ENCODE data around the gene ACOX3. TPM values are rescaled to one million over a fixed set of nuclear protein-coding genes. Genes with fewer than 3 reads are reported as not detected.

Gene ACOX3
- polyA plus RNA-seq, 2 of the 4 experiments (the other 2 are of a cell fraction): 4.9 to 8.2 TPM

- DNase-seq (ENCODE audit: low read depth in 1 of 2, low spot score in 1 of 2) (no peak), ATAC-seq (no peak), FAIRE-seq (no peak)
- H3K4me2 ChIP-seq: peak overlapping the region; percentile 27; the same call in 1 of the 3 replicates
- TF ChIP-seq CTCF (IDR thresholded peaks at IDR 0.05) (no peak), HDAC2 (IDR thresholded peaks at IDR 0.05) (no peak), REST (IDR thresholded peaks at IDR 0.05) (no peak), EHMT2 (IDR thresholded peaks at IDR 0.05; ENCODE audit: low read depth) (no peak), ZSCAN20 (CRISPR knock-in tag; IDR thresholded peaks at IDR 0.05) (no peak), RARB (CRISPR knock-in tag; IDR thresholded peaks at IDR 0.05) (no peak), KDM5A (IDR thresholded peaks at IDR 0.05) (no peak), FOSL2 (IDR thresholded peaks at IDR 0.05) (no peak), FOSL2 (CRISPR knock-in tag; IDR thresholded peaks at IDR 0.05) (no peak), EHF (CRISPR knock-in tag; IDR thresholded peaks at IDR 0.05) (no peak), SMC3 (IDR thresholded peaks at IDR 0.05) (no peak), POLR2A (IDR thresholded peaks at IDR 0.05; ENCODE audit: low read length) (no peak), KDM1A (IDR thresholded peaks at IDR 0.05; ENCODE audit: low read depth) (no peak)
- no peak overlapping the region for H3K4me3 ChIP-seq
- H3K27ac ChIP-seq: 0 out of 6 replicates have a peak overlapping the region, but pooled peaks of 1 of the 2 experiments have one; percentile 1
- H3K4me1 ChIP-seq: peaks cover 12% of the 10 kb centered on the region; the same call in 2 of the 3 replicates
- CTCF ChIA-PET: interaction anchor here (1.2 to 20.7 kb wide), 6 partner anchors 8 to 217 kb away, joined by 4 to 270 read pairs (median 8); no protein-coding TSS in a partner anchor
- H3K9me3 ChIP-seq: no peaks in the 10 kb centered on the region
- POLR2A ChIA-PET: no interaction called here
- 88% methylated on average over 19 of the region's 19 CpGs for WGBS (ENCODE audit: missing lambda C conversion rate)
Observed at GRCh38 chr4:8394061-8394519, 46.4 kb downstream of the ACOX3 start.

GRCh38 chr4:8393593-8394038 lies 46.9 kb downstream of the ACOX3 start:
- ATAC-seq (peak; percentile 87 to 91), FAIRE-seq (no peak), DNase-seq (ENCODE audit: low read depth in 1 of 2, low spot score in 1 of 2) (peak; percentile 52 to 56)
- Histone ChIP-seq H3K4me2 (peak overlapping the region; percentile 27), H3K4me3 (no peak overlapping the region), H3K4me1 (peaks cover 13% of the 10 kb centered on the region), H3K27ac (peak overlapping the region in 1 of 2 experiments; percentile 64; a peak in 3 of 6 replicates), H3K9me3 (no peaks in the 10 kb centered on the region)
- WGBS (ENCODE audit: missing lambda C conversion rate): 52% methylated on average over 8 of the region's 8 CpGs
- ChIA-PET POLR2A (no interaction called here), CTCF (interaction anchor here (1.2 to 20.7 kb wide), 6 partner anchors 9 to 216 kb away, joined by 3 to 270 read pairs (median 8); no protein-coding TSS in a partner anchor)
- TF ChIP-seq FOSL2 (IDR thresholded peaks at IDR 0.05) (no peak), FOSL2 (CRISPR knock-in tag; IDR thresholded peaks at IDR 0.05) (peak; percentile 65), FOXS1 (CRISPR knock-in tag; IDR thresholded peaks at IDR 0.05) (no peak), JUNB (IDR thresholded peaks at IDR 0.05) (0 out of 2 replicates have a peak, but pooled peaks have one; percentile 19)

GRCh38 chr4:8392591-8393190 lies 47.8 kb downstream of the ACOX3 start:
- DNase-seq (ENCODE audit: low read depth in 1 of 2, low spot score in 1 of 2): no peak
- no peaks in the 10 kb centered on the region for H3K9me3 ChIP-seq
- ATAC-seq: no peak
- ChIA-PET CTCF (interaction anchor here (1.2 to 20.7 kb wide), 3 partner anchors 10 to 150 kb away, joined by 3 to 270 read pairs (median 9); no protein-coding TSS in a partner anchor), POLR2A (no interaction called here)
- H3K4me2 ChIP-seq: no peak overlapping the region
- TF ChIP-seq CTCF (IDR thresholded peaks at IDR 0.05) (no peak), GATA3 (IDR thresholded peaks at IDR 0.05; ENCODE audit: borderline replicate concordance) (no peak), CEBPB (IDR thresholded peaks at IDR 0.05) (no peak), ZNF302 (CRISPR knock-in tag; IDR thresholded peaks at IDR 0.05) (no peak), FOSL2 (IDR thresholded peaks at IDR 0.05) (no peak), FOSL2 (CRISPR knock-in tag; IDR thresholded peaks at IDR 0.05) (no peak), RARB (CRISPR knock-in tag; IDR thresholded peaks at IDR 0.05) (no peak), HMGXB4 (CRISPR knock-in tag; IDR thresholded peaks at IDR 0.05; ENCODE audit: borderline replicate concordance) (no peak)
- H3K4me1 ChIP-seq: peaks cover 22% of the 10 kb centered on the region
- H3K27ac ChIP-seq: peak overlapping the region in 1 of 2 experiments; percentile 64; a peak in 3 of 6 replicates
- H3K4me3 ChIP-seq: no peak overlapping the region
- 92% methylated on average over 12 of the region's 15 CpGs for WGBS (ENCODE audit: missing lambda C conversion rate)
- no peak for FAIRE-seq
